Pancreas (tissue), 10 donors: Measurements from ENCODE around the gene SPTBN1. TPM values are rescaled to one million over a fixed set of nuclear protein-coding genes. Genes with fewer than 3 reads are reported as not detected.

ENCODE experiments used
- ATAC-seq, 4 donors: fragments of 200-7000 bp; cut with Tn5 transposase; one replicate each; pipeline versions ENCODE4 v1.8.0 to v1.9.1; 2020; ENCODE audit warnings: mild to moderate bottlenecking in 4 of 4, moderate library complexity in 4 of 4
- DNase-seq, 6 donors: peaks; one replicate each; pipeline ENCODE4 v3.0.0-alpha.2; 2020
- FAIRE-seq: peaks from 2 replicates; lab custom pipeline; 2012; peaks lifted over from hg19 to GRCh38; lab: Jason Lieb, UNC
- H3K27ac ChIP-seq, 4 donors: fragments of 200-600 bp; sonication (generic); 1 replicate in 3 of 4; 2 replicates in 1 of 4; pipeline versions ENCODE4 v1.5.0 to v1.8.0; 2020
- H3K27me3 ChIP-seq, 4 donors: fragments of 200-600 bp; one replicate each; pipeline ENCODE4 v1.8.0; 2021
- H3K36me3 ChIP-seq, 3 donors: fragments of 200-600 bp; sonication (generic) in 1 of 3; one replicate each; pipeline versions ENCODE4 v1.5.0 to v1.8.0; 2020 to 2021
- H3K4me1 ChIP-seq, 3 donors: fragments of 200-600 bp; one replicate each; pipeline ENCODE4 v1.8.0; 2021
- H3K4me3 ChIP-seq, 4 donors: fragments of 200-600 bp; sonication (generic) in 2 of 4; one replicate each; pipeline versions ENCODE4 v1.5.0 to v1.8.0; 2020 to 2021
- H3K9me3 ChIP-seq, 4 donors: fragments of 200-600 bp; one replicate each; pipeline ENCODE4 v1.8.0; 2021
- CTCF ChIP-seq, 4 donors: fragments of 200-600 bp; sonication (generic) in 3 of 4; IDR thresholded peaks; one replicate each; pipeline versions ENCODE4 v1.5.0 to v1.8.0; 2021; ENCODE audit warnings: antibody characterized with exemption in 4 of 4
- WGBS, 2 donors: extraction: QIAGEN DNeasy Blood & Tissue Kit; methylation state at CpG; one replicate each; pipeline ENCODE4 v1.1.7; 2013; 5-methylcytosine and 5-hydroxymethylcytosine counted together
- intact Hi-C, 3 donors: fragments of 100-400 bp; cut with DNase I; formaldehyde crosslinking; loops; one replicate each; pipeline versions ENCODE4 v1.11.1 to v1.14.2; 2022
- polyA plus RNA-seq, 2 donors: library from polyadenylated mRNA; stranded (reverse); fragments of 200-250 nt; gene quantifications; one replicate each; pipeline ENCODE4 v1.2.3, GENCODE V29; 2013
- total RNA-seq, 6 donors: library from RNA; stranded (reverse); fragmentation: NEBNext Ultra II Directional in 4 of 6; extraction: Animal tissue kit (Norgen Biotek cat#: 25700) in 4 of 6; gene quantifications; one replicate each; pipeline versions ENCODE4 v1.2.1 to v1.2.4, GENCODE V29; 2021 to 2023
- donor health status: healthy with polysubstance abuse.
- donor health status: DM: no; HTN: no; CAD: no; lungs with moderate emphysema.
- donor health status: DM: no; HTN: no; CAD: no.
- donor health status: control.
- donor health status: control.
- donor health status: Bipolar disorder and iron deficiency.
- donor health status: DM: yes; HTN: yes; CAD: no.
- donor health status: DM: no; HTN: no; CAD: no.
- donor health status: DM: no; HTN: no; CAD: no.
- donor health status: DM: yes; HTN: yes; CAD: no.

The SPTBN1 gene
- total and polyA plus RNA-seq, 8 donors = 43.8 to 192 (median 84.4) TPM

DNA sequence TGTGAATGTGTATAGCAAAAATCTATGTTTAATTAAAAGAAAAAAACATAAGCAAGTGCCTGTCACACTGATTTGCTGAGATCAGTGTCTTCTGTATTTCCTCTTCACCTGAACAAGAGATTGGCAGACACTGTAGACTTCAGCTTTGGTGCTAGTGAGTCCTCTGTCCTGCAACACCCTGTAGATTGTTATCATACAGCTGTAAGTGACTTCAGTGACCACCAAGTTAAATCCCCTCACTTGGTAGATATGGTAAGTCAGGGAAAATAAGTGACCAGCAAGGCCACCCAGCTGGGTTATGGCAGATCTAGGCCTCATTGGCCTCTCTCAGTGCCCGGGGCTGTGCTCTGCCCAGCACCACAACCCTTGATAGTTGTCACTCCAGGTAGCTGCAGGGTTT lies 147.7 kb downstream of the SPTBN1 start:
- H3K27me3 ChIP-seq = no peaks in the 10 kb centered on the region
- WGBS, 2 donors = 88 to 92% methylated on average over 1 of the region's 1 CpG
- ATAC-seq = no peak
- no peaks in the 10 kb centered on the region for H3K9me3 ChIP-seq
- peaks cover 0 to 7% (median 0%) of the 10 kb centered on the region in 3 donors for H3K36me3 ChIP-seq
- no peak for TF ChIP-seq CTCF (IDR thresholded peaks at IDR 0.05)
- H3K27ac ChIP-seq = peak overlapping the region in 2 of 4 donors; percentile 15 to 40
- H3K4me1 ChIP-seq = peaks cover 24 to 52% (median 31%) of the 10 kb centered on the region in 3 donors
- intact Hi-C loops = no loop called here
- no peak overlapping the region for H3K4me3 ChIP-seq
- no peak for DNase-seq
- no peak for FAIRE-seq

DNA sequence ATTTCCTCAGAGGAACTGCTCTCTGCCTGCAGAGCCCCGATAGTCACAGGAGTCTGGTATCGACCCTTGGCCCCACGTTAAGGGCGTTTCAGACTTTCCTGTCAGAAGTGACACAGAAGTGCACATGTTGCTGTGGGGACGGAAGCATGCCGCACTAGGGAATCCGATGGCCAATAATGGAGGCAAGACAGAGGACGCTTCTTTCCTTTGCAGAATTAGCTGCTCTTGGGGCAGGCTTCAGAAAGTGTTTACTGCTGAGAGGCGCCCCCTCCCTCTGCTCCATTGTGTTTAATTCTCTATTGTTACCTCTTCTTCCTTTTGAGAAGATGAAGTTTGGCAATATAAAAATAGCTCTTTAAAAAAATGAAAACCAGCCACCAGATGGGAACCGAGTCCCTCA lies 148.7 kb downstream of the SPTBN1 start:
- DNase-seq (no peak), FAIRE-seq (no peak), ATAC-seq (no peak)
- Histone ChIP-seq H3K36me3 (no peaks in the 10 kb centered on the region), H3K9me3 (no peaks in the 10 kb centered on the region), H3K4me1 (peaks cover 24 to 47% (median 30%) of the 10 kb centered on the region in 3 donors), H3K27me3 (no peaks in the 10 kb centered on the region), H3K4me3 (no peak overlapping the region), H3K27ac (peak overlapping the region in 1 of 4 donors; percentile 15)
- 70 to 72% methylated on average over 10 of the region's 10 CpGs for WGBS, 2 donors
- TF ChIP-seq CTCF (IDR thresholded peaks at IDR 0.05) = no peak
- intact Hi-C loops = no loop called here

DNA sequence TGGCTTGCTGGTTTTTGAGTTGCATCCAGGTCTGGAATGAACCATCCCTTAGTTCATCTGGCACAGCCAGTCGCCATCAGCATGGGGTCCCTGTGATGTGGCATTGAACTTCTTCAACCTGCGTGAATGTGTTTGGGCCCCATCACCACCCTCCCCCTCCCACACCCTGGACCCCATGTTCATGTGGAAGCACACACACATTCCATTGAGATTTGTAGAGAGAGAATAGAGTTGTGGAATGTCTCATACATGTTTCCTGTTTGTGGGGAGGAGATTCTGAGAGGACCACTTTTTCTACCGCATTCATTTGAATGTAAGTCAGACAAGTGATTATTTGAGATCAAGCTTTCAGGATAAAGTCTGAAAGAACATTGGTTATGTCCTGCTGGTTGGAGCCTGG lies 149.7 kb downstream of the SPTBN1 start:
- FAIRE-seq (no peak), ATAC-seq (no peak), DNase-seq (no peak)
- intact Hi-C loops = no loop called here
- Histone ChIP-seq H3K9me3 (no peaks in the 10 kb centered on the region), H3K27ac (no peak overlapping the region), H3K4me1 (peaks cover 15 to 46% (median 21%) of the 10 kb centered on the region in 3 donors), H3K27me3 (no peaks in the 10 kb centered on the region), H3K4me3 (no peak overlapping the region), H3K36me3 (no peaks in the 10 kb centered on the region)
- WGBS, 2 donors = 83 to 89% methylated on average over 3 of the region's 3 CpGs
- TF ChIP-seq CTCF (IDR thresholded peaks at IDR 0.05) = no peak

- H3K27ac ChIP-seq = no peak overlapping the region
- H3K4me3 ChIP-seq = no peak overlapping the region
- FAIRE-seq (no peak), DNase-seq (no peak), ATAC-seq (no peak)
- WGBS, 2 donors = 80 to 81% methylated on average over 12 of the region's 12 CpGs
- intact Hi-C loops = no loop called here
- H3K9me3 ChIP-seq = no peaks in the 10 kb centered on the region
- H3K27me3 ChIP-seq = no peaks in the 10 kb centered on the region
- TF ChIP-seq CTCF (IDR thresholded peaks at IDR 0.05) = no peak
- H3K36me3 ChIP-seq = no peaks in the 10 kb centered on the region
- peaks cover 12 to 41% (median 16%) of the 10 kb centered on the region in 3 donors for H3K4me1 ChIP-seq
These were observed 150.3 kb downstream of the SPTBN1 start for GRCh38 chr2:54606393-54606958.

GRCh38 chr2:54608224-54608623 lies 152.1 kb downstream of the SPTBN1 start:
- Histone ChIP-seq H3K4me3 (no peak overlapping the region), H3K27ac (no peak overlapping the region), H3K27me3 (no peaks in the 10 kb centered on the region), H3K9me3 (no peaks in the 10 kb centered on the region), H3K4me1 (peaks cover 9 to 42% (median 18%) of the 10 kb centered on the region in 3 donors), H3K36me3 (no peaks in the 10 kb centered on the region)
- DNase-seq (no peak), FAIRE-seq (no peak), ATAC-seq (no peak)
- TF ChIP-seq CTCF (IDR thresholded peaks at IDR 0.05) = no peak
- WGBS, 2 donors = 93 to 99% methylated on average over 3 of the region's 3 CpGs
- intact Hi-C loops = no loop called here
